ENCODE measurements around the gene CA5A. TPM values are rescaled to one million over a fixed set of nuclear protein-coding genes. Genes with fewer than 3 reads are reported as not detected.

The CA5A gene
- total RNA-seq, 4 donors from 2014 or later: not detected

- DNase-seq: no peak
- in situ Hi-C loops (cut with MboI; ENCODE audit: low pct_ligation_motif_present in 1 of 4, low pct_unique_long_range_greater_than_20kb in 1 of 4, low sequenced_read_pairs in 3 of 4) (no loop called here), intact Hi-C loops (cut with DNase I; ENCODE audit: low total_unique reads) (no loop called here)
- Histone ChIP-seq H3K36me3 (no peaks in the 10 kb centered on the region), H3K27me3 (no peaks in the 10 kb centered on the region), H3K4me3 (no peak overlapping the region), H3K4me1 (peaks cover 27 to 54% (median 42%) of the 10 kb centered on the region in 4 donors), H3K27ac (peak overlapping the region; percentile 83 to 94 (median 84)), H3K9me3 (no peaks in the 10 kb centered on the region)
- no peak for TF ChIP-seq CTCF (IDR thresholded peaks at IDR 0.05)
- TF ChIP-seq EP300 (IDR thresholded peaks at IDR 0.05; ENCODE audit: low read depth): no peak
- 81% methylated on average over 15 of the region's 22 CpGs; no CpG with 5 or more reads in 1 of the 2 donors for WGBS, 2 donors (ENCODE audit: low coverage in 1 of 2)
Measured at GRCh38 chr16:87854907-87855683, 81.2 kb downstream of the CA5A start.

- intact Hi-C loops (cut with DNase I; ENCODE audit: low total_unique reads) (no loop called here), in situ Hi-C loops (cut with MboI; ENCODE audit: low pct_ligation_motif_present in 1 of 4, low pct_unique_long_range_greater_than_20kb in 1 of 4, low sequenced_read_pairs in 3 of 4) (no loop called here)
- no peaks in the 10 kb centered on the region for H3K9me3 ChIP-seq
- WGBS, 2 donors (ENCODE audit: low coverage in 1 of 2): 34 to 35% methylated on average over 4 to 18 of the region's 21 CpGs
- peak overlapping the region in 2 of 4 donors; percentile 15 to 24 for H3K4me3 ChIP-seq
- H3K36me3 ChIP-seq: no peaks in the 10 kb centered on the region
- peak; percentile 41 for DNase-seq
- no peaks in the 10 kb centered on the region for H3K27me3 ChIP-seq
- TF ChIP-seq POLR2A (IDR thresholded peaks at IDR 0.05): no peak
- TF ChIP-seq EP300 (IDR thresholded peaks at IDR 0.05; ENCODE audit: low read depth): no peak
- no peak for TF ChIP-seq CTCF (IDR thresholded peaks at IDR 0.05)
- no peak for TF ChIP-seq POLR2AphosphoS5 (IDR thresholded peaks at IDR 0.05)
- H3K27ac ChIP-seq: peak overlapping the region; percentile 83 to 94 (median 84)
- peaks cover 27 to 58% (median 44%) of the 10 kb centered on the region in 4 donors for H3K4me1 ChIP-seq
Measured at GRCh38 chr16:87854053-87854906, 82.0 kb downstream of the CA5A start.

GRCh38 chr16:87853411-87854052 is 82.8 kb downstream of the CA5A start:
- peak; percentile 77 to 89 (median 85) for TF ChIP-seq POLR2AphosphoS5 (IDR thresholded peaks at IDR 0.05)
- TF ChIP-seq EP300 (IDR thresholded peaks at IDR 0.05; ENCODE audit: low read depth): peak; percentile 50
- peak; percentile 64 for TF ChIP-seq POLR2A (IDR thresholded peaks at IDR 0.05)
- TF ChIP-seq CTCF (IDR thresholded peaks at IDR 0.05): peak in 1 of 5 experiments; percentile 7
- Histone ChIP-seq H3K4me1 (peaks cover 27 to 64% (median 41%) of the 10 kb centered on the region in 4 donors), H3K27ac (peak overlapping the region; percentile 83 to 94 (median 84)), H3K27me3 (no peaks in the 10 kb centered on the region), H3K4me3 (peak overlapping the region in 2 of 4 donors; percentile 15 to 24), H3K9me3 (no peaks in the 10 kb centered on the region), H3K36me3 (no peaks in the 10 kb centered on the region)
- WGBS, 2 donors (ENCODE audit: low coverage in 1 of 2): 6% methylated on average over 18 of the region's 25 CpGs; no CpG with 5 or more reads in 1 of the 2 donors
- intact Hi-C loops (cut with DNase I; ENCODE audit: low total_unique reads): no loop called here
- in situ Hi-C loops (cut with MboI; ENCODE audit: low pct_ligation_motif_present in 1 of 4, low pct_unique_long_range_greater_than_20kb in 1 of 4, low sequenced_read_pairs in 3 of 4): no loop called here
- DNase-seq: peak; percentile 95

GRCh38 chr16:87851601-87852000 is 84.7 kb downstream of the CA5A start:
- H3K27me3 ChIP-seq: no peaks in the 10 kb centered on the region
- in situ Hi-C loops (cut with MboI; ENCODE audit: low pct_ligation_motif_present in 1 of 4, low pct_unique_long_range_greater_than_20kb in 1 of 4, low sequenced_read_pairs in 3 of 4): no loop called here
- no peak overlapping the region for H3K27ac ChIP-seq
- H3K9me3 ChIP-seq: no peaks in the 10 kb centered on the region
- no peak overlapping the region for H3K4me3 ChIP-seq
- peaks cover 27 to 64% (median 40%) of the 10 kb centered on the region in 4 donors for H3K4me1 ChIP-seq
- no peak for TF ChIP-seq CTCF (IDR thresholded peaks at IDR 0.05)
- no peak for TF ChIP-seq EP300 (IDR thresholded peaks at IDR 0.05; ENCODE audit: low read depth)
- no peak for TF ChIP-seq POLR2AphosphoS5 (IDR thresholded peaks at IDR 0.05)
- TF ChIP-seq POLR2A (IDR thresholded peaks at IDR 0.05): no peak
- H3K36me3 ChIP-seq: no peaks in the 10 kb centered on the region
- WGBS, 2 donors (ENCODE audit: low coverage in 1 of 2): 87% methylated on average over 14 of the region's 21 CpGs; no CpG with 5 or more reads in 1 of the 2 donors
- intact Hi-C loops (cut with DNase I; ENCODE audit: low total_unique reads): no loop called here
- DNase-seq: no peak

All from transverse colon (tissue), 4 donors.